Fibroblast of the aortic adventitia (primary cell): ENCODE results near the gene POLD3. TPM values are rescaled to one million over a fixed set of nuclear protein-coding genes. Genes with fewer than 3 reads are reported as not detected.

ENCODE experiments used
- DNase-seq: peaks from one replicate; pipeline ENCODE4 v3.0.0-alpha.2; 2010; ENCODE audit warnings: low read depth
- H3K4me3 ChIP-seq: 2 replicates; pipeline ENCODE4 v1.5.1; 2011; ENCODE audit warnings: low read depth, mild to moderate bottlenecking, control low read depth, low read length, moderate library complexity
- CTCF ChIP-seq: IDR thresholded peaks from 2 replicates; pipeline ENCODE4 v1.5.1; 2011; ENCODE audit warnings: mild to moderate bottlenecking, low read length, control low read depth, inconsistent platforms; ENCODE audit not compliant: insufficient read depth
- total RNA-seq: library from RNA; depleted of rRNA; stranded (reverse); fragments of >200 nt; gene quantifications from 2 replicates; pipeline ENCODE4 v1.2.3, GENCODE V29; 2012; ENCODE audit warnings: low replicate concordance

Gene POLD3
- total RNA-seq, result 12.8 and 26.8 TPM in 2 replicates

- no peak for TF ChIP-seq CTCF
- peak within 1 kb of the TSS; percentile 93 for H3K4me3 ChIP-seq
- peak; percentile 82 for DNase-seq
These were observed at the start of gene POLD3 for GRCh38 chr11:74592441-74593362. TSS of gene POLD3 (plus strand) at chr11:74592582. CDS start at chr11:74592659, 77 bp downstream.

GRCh38 chr11:74543991-74544390 is 48.4 kb upstream of the POLD3 start:
- no peak for DNase-seq
- TF ChIP-seq CTCF, result no peak
- H3K4me3 ChIP-seq, result no peak overlapping the region

GRCh38 chr11:74546752-74547151 is 45.6 kb upstream of the POLD3 start:
- DNase-seq, result no peak
- TF ChIP-seq CTCF, result no peak
- no peak overlapping the region for H3K4me3 ChIP-seq

- H3K4me3 ChIP-seq, result no peak overlapping the region
- no peak for DNase-seq
- TF ChIP-seq CTCF, result no peak
These were observed 41.2 kb upstream of the POLD3 start for GRCh38 chr11:74550991-74551753.

GRCh38 chr11:74551754-74552145 is 40.6 kb upstream of the POLD3 start:
- TF ChIP-seq CTCF, result no peak
- no peak overlapping the region for H3K4me3 ChIP-seq
- DNase-seq, result no peak

- no peak for DNase-seq
- TF ChIP-seq CTCF, result no peak
- H3K4me3 ChIP-seq, result no peak overlapping the region
These were observed 34.9 kb upstream of the POLD3 start for GRCh38 chr11:74557526-74557925.
